ENCODE data around the gene AK4.

DNA sequence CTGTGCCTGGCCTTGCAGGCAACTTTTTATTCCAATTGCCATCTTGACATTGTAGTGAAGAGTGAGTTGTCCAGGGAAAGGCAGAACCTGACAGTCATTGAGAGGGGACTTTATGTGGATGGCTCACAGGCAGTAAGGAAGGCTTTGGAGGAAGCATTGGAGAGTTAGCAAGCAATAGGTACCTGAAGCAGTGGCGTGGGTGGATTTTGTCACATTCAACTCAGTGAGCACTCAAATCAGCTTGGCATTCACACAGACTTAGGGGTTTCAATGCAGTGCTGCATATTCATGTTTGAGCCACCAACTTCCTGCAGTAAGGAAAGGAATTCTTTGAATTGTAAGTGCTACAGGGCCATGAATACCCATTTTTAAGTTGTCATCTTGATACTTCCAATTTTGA lies 69.0 kb downstream of the AK4 start:
- TF ChIP-seq CTCF (IDR thresholded peaks at IDR 0.05) (no peak), POLR2A (IDR thresholded peaks at IDR 0.05) (no peak), EP300 (IDR thresholded peaks at IDR 0.05) (no peak)

Data from ovary (tissue), 3 donors.